GM12873 (cell line): Measurements from ENCODE around the gene DSCAM.

Source experiments
- CTCF ChIP-seq: IDR thresholded peaks from 2 replicates; pipeline ENCODE4 v1.5.1; 2012; ENCODE audit warnings: low read depth, mild to moderate bottlenecking, moderate library complexity, low read length, control low read depth; ENCODE audit not compliant: insufficient read depth; ENCODE audit errors: missing control alignments

The DSCAM gene

GRCh38 chr21:40835184-40835694 lies 11.7 kb downstream of the DSCAM start:
- no peak for TF ChIP-seq CTCF

GRCh38 chr21:40833184-40833583 lies 13.8 kb downstream of the DSCAM start:
- TF ChIP-seq CTCF: no peak

GRCh38 chr21:40832316-40832715 lies 14.6 kb downstream of the DSCAM start:
- no peak for TF ChIP-seq CTCF

GRCh38 chr21:40830836-40831235 lies 16.1 kb downstream of the DSCAM start:
- TF ChIP-seq CTCF: no peak

GRCh38 chr21:40829791-40830190 lies 17.2 kb downstream of the DSCAM start:
- TF ChIP-seq CTCF: no peak

GRCh38 chr21:40829308-40829707 lies 17.6 kb downstream of the DSCAM start:
- no peak for TF ChIP-seq CTCF

DNA sequence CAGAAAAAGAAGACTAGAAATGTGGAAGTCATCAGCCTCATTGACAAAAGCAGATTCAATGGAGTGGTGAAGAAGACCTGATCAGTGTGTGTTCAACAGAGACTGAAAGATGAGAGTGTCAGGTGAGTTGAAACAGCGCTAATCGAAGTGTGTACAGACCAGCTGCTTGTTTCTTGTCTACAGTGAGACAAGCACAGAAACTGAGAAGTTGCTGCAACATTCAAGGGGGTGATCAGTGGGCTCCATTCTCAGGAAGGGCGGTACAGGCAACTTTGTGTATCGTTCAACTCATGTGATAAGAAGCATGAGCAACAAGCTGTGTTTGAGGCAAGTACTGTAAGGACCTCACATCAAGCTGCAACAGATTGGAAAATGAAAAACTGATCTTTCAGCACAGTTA lies 19.4 kb downstream of the DSCAM start:
- no peak for TF ChIP-seq CTCF
